Nephron (organoid): ENCODE measurements around the gene CCDC51.

Source experiments
- H3K27ac Mint-ChIP-seq, 3 experiments: 2 replicates each; pipeline ENCODE4 v1.8.0; 2020; ENCODE audit warnings: mixed read lengths in 3 of 3, mild to moderate bottlenecking in 2 of 3, moderate library complexity in 1 of 3
- H3K27me3 Mint-ChIP-seq: 2 replicates; pipeline ENCODE4 v1.8.0; 2021; ENCODE audit warnings: low read depth, mild to moderate bottlenecking, moderate library complexity, mixed read lengths
- H3K36me3 Mint-ChIP-seq: 2 replicates; pipeline ENCODE4 v1.8.0; 2020; ENCODE audit warnings: low read depth, mixed read lengths
- H3K4me1 Mint-ChIP-seq: 2 replicates; pipeline ENCODE4 v1.8.0; 2020; ENCODE audit warnings: mixed read lengths
- H3K4me3 Mint-ChIP-seq, 3 experiments: 2 replicates each; pipeline ENCODE4 v1.8.0; 2020; ENCODE audit warnings: mild to moderate bottlenecking in 3 of 3, mixed read lengths in 3 of 3, moderate library complexity in 2 of 3
- H3K9me3 Mint-ChIP-seq: 2 replicates; pipeline ENCODE4 v1.8.0; 2020; ENCODE audit warnings: mixed read lengths
- CTCF ChIP-seq, 3 experiments: fragments of 200-600 bp; sonication (generic); IDR thresholded peaks; one replicate each; pipeline ENCODE4 v1.5.0; 2021; ENCODE audit warnings: antibody characterized with exemption in 3 of 3; ENCODE audit not compliant: unreplicated experiment in 3 of 3

CCDC51 gene

GRCh38 chr3:48397767-48398681 lies 41.9 kb downstream of the CCDC51 start:
- H3K4me3 Mint-ChIP-seq: no peak overlapping the region
- no peaks in the 10 kb centered on the region for H3K4me1 Mint-ChIP-seq

GRCh38 chr3:48395714-48396113 lies 44.2 kb downstream of the CCDC51 start:
- Mint-ChIP-seq H3K27me3 (peaks cover 8% of the 10 kb centered on the region), H3K4me1 (no peaks in the 10 kb centered on the region), H3K27ac (no peak overlapping the region), H3K36me3 (no peaks in the 10 kb centered on the region), H3K9me3 (no peaks in the 10 kb centered on the region), H3K4me3 (no peak overlapping the region)
- no peak for TF ChIP-seq CTCF (IDR thresholded peaks at IDR 0.05; ENCODE audit: unreplicated experiment in 3 of 3)

More at GRCh38 chr3:48397767-48398681, 41.9 kb downstream of the CCDC51 start:
- Mint-ChIP-seq H3K27me3 (peaks cover 8% of the 10 kb centered on the region), H3K27ac (no peak overlapping the region), H3K9me3 (no peaks in the 10 kb centered on the region), H3K36me3 (peaks cover 3% of the 10 kb centered on the region)
- no peak for TF ChIP-seq CTCF (IDR thresholded peaks at IDR 0.05; ENCODE audit: unreplicated experiment in 3 of 3)

GRCh38 chr3:48394391-48394790 lies 45.5 kb downstream of the CCDC51 start:
- no peaks in the 10 kb centered on the region for H3K36me3 Mint-ChIP-seq
- no peaks in the 10 kb centered on the region for H3K4me1 Mint-ChIP-seq
- H3K27me3 Mint-ChIP-seq: peaks cover 8% of the 10 kb centered on the region
- no peaks in the 10 kb centered on the region for H3K9me3 Mint-ChIP-seq
- H3K27ac Mint-ChIP-seq: no peak overlapping the region
- no peak overlapping the region for H3K4me3 Mint-ChIP-seq
- TF ChIP-seq CTCF (IDR thresholded peaks at IDR 0.05; ENCODE audit: unreplicated experiment in 3 of 3): no peak

- Mint-ChIP-seq H3K27me3 (no peaks in the 10 kb centered on the region), H3K9me3 (peaks cover 5% of the 10 kb centered on the region), H3K4me3 (no peak overlapping the region), H3K27ac (no peak overlapping the region), H3K4me1 (no peaks in the 10 kb centered on the region), H3K36me3 (no peaks in the 10 kb centered on the region)
- no peak for TF ChIP-seq CTCF (IDR thresholded peaks at IDR 0.05; ENCODE audit: unreplicated experiment in 3 of 3)
Observed at GRCh38 chr3:48388966-48389365, 51.0 kb downstream of the CCDC51 start.

- H3K4me1 Mint-ChIP-seq: no peaks in the 10 kb centered on the region
- no peaks in the 10 kb centered on the region for H3K36me3 Mint-ChIP-seq
- no peak overlapping the region for H3K4me3 Mint-ChIP-seq
- no peaks in the 10 kb centered on the region for H3K27me3 Mint-ChIP-seq
- peaks cover 5% of the 10 kb centered on the region for H3K9me3 Mint-ChIP-seq
- H3K27ac Mint-ChIP-seq: no peak overlapping the region
- TF ChIP-seq CTCF (IDR thresholded peaks at IDR 0.05; ENCODE audit: unreplicated experiment in 3 of 3): no peak
Observed at GRCh38 chr3:48387634-48388033, 52.3 kb downstream of the CCDC51 start.
